ENCODE measurements around the gene ITGA1. TPM values are rescaled to one million over a fixed set of nuclear protein-coding genes. Genes with fewer than 3 reads are reported as not detected.

ITGA1 gene
- total and polyA plus RNA-seq, 2 of the 8 experiments (the other 6 are each of a cell fraction or from before 2014, with no cell fraction given), result 2.3 to 9.0 TPM

DNA sequence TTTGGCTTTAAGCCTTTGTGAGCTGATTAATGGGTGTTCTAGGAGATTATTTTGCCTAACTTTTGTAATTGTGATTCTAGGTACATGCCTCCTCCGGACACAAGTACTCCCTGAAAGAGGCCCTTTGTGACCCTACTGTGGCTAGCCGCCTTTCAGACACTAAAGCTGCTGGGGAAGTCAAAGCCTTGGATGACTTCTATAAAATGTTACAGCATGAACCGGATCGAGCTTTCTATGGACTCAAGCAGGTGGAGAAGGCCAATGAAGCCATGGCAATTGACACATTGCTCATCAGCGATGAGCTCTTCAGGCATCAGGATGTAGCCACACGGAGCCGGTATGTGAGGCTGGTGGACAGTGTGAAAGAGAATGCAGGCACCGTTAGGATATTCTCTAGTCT is 13.6 kb downstream of the ITGA1 start:
- POLR2A ChIA-PET (ENCODE audit: partially characterized antibody), result interaction anchor here (1.3 to 3.7 kb wide), 3 partner anchors 9 to 14 kb away, joined by 3 to 29 read pairs (median 6); partner anchors contain the start of genes ITGA1 and PELO

More for the DNA sequence above, 13.6 kb downstream of the ITGA1 start:
- Histone ChIP-seq H4K5ac (ENCODE audit: insufficient read length, low read depth, low read length) (no peak overlapping the region), H2AFZ (ENCODE audit: low read length) (no peak overlapping the region), H3K18ac (ENCODE audit: extremely low read depth, low read length) (no peak overlapping the region; the same call in 1 of the 2 replicates), H3K9ac (replicated peaks in 1 of 4; ENCODE audit: extremely low read depth in 1 of 4, low read depth in 3 of 4, low read length in 3 of 4) (peak overlapping the region; percentile 15 to 77 (median 33); a peak in 5 of 7 replicates), H4K20me1 (replicated peaks in 1 of 2; ENCODE audit: control insufficient read depth in 1 of 2, insufficient read depth in 2 of 2, low read length in 2 of 2) (peaks cover 6 to 8% of the 10 kb centered on the region in 2 experiments), H4K8ac (ENCODE audit: extremely low read depth, insufficient read depth, low read length) (no peak overlapping the region), H3K4me3 (ENCODE audit: extremely low read depth in 1 of 4, insufficient read depth in 2 of 4, low read depth in 3 of 4, low read length in 4 of 4) (peak overlapping the region; percentile 81 to 93 (median 86); a peak in 7 of 8 replicates), H3K23me2 (ENCODE audit: low read depth, low read length) (peaks cover 21% of the 10 kb centered on the region), H2BK20ac (ENCODE audit: low read length) (no peak overlapping the region), H2BK15ac (ENCODE audit: low read length) (no peak overlapping the region), H3K4me1 (replicated peaks in 1 of 4; ENCODE audit: control insufficient read depth in 3 of 4, insufficient read depth in 4 of 4, low read length in 3 of 4) (peaks cover 5 to 11% (median 9%) of the 10 kb centered on the region in 4 experiments; a peak in 5 of 7 replicates), H4K91ac (replicated peaks; ENCODE audit: insufficient read length, low read length) (no peak overlapping the region), H3K23ac (ENCODE audit: insufficient read length) (no peak overlapping the region), H3K79me1 (ENCODE audit: low read depth, low read length) (peaks cover 3% of the 10 kb centered on the region), H3K4me2 (ENCODE audit: insufficient read depth in 1 of 2, low read depth in 2 of 2, low read length in 2 of 2) (peak overlapping the region; percentile 89 to 94), H3K27ac (ENCODE audit: low read depth, low read length) (no peak overlapping the region; the same call in 1 of the 2 replicates), H2BK120ac (replicated peaks; ENCODE audit: low read depth, low read length) (no peak overlapping the region), H3K27me3 (replicated peaks in 1 of 4; ENCODE audit: control insufficient read depth in 3 of 4, extremely low read depth in 1 of 4, insufficient read depth in 3 of 4, low read length in 3 of 4) (no peaks in the 10 kb centered on the region), H2BK5ac (ENCODE audit: low read depth, low read length) (no peak overlapping the region; the same call in 1 of the 2 replicates), H3K14ac (ENCODE audit: insufficient read length) (no peak overlapping the region), H3K36me3 (ENCODE audit: control insufficient read depth in 2 of 4, insufficient read depth in 4 of 4, low read length in 3 of 4) (peaks cover 0 to 14% (median 3%) of the 10 kb centered on the region in 4 experiments; a peak in 2 of 8 replicates), H2BK12ac (ENCODE audit: low read depth, low read length) (no peak overlapping the region), H3K56ac (replicated peaks; ENCODE audit: insufficient read length, low read depth, low read length) (no peak overlapping the region), H3K4ac (replicated peaks; ENCODE audit: insufficient read length, low read depth, low read length) (no peak overlapping the region), H3K9me3 (ENCODE audit: insufficient read depth in 2 of 2, low read depth in 1 of 2, low read length in 1 of 2) (no peaks in the 10 kb centered on the region), H2AK5ac (ENCODE audit: low read depth, low read length) (no peak overlapping the region; the same call in 1 of the 2 replicates), H3K79me2 (ENCODE audit: control insufficient read depth in 1 of 2, insufficient read depth in 2 of 2, low read length in 2 of 2) (peaks cover 0 to 51% of the 10 kb centered on the region in 2 experiments; a peak in 3 of 4 replicates)
- 14% methylated on average over 8 of the region's 8 CpGs; no CpG with 5 or more reads in 1 of the 2 experiments for WGBS, 2 experiments (ENCODE audit: extremely low coverage in 1 of 2, insufficient coverage in 1 of 2, insufficient read length in 1 of 2, insufficient replicate concordance in 2 of 2, low coverage in 1 of 2, low lambda C conversion rate in 2 of 2, missing lambda C conversion rate in 1 of 2)
- no peak for TF ChIP-seq SIRT6 (IDR thresholded peaks at IDR 0.05; ENCODE audit: low read length)
- no peak for TF ChIP-seq FOSL1 (IDR thresholded peaks at IDR 0.05; ENCODE audit: insufficient read depth, low read depth, low read length)
- TF ChIP-seq KDM1A (IDR thresholded peaks at IDR 0.05; ENCODE audit: borderline replicate concordance, low read length), result no peak
- TF ChIP-seq TEAD4 (IDR thresholded peaks at IDR 0.05; ENCODE audit: low read depth, low read length), result no peak
- no peak for TF ChIP-seq SUZ12 (IDR thresholded peaks at IDR 0.05; ENCODE audit: low read length)
- no peak for TF ChIP-seq EP300 (IDR thresholded peaks at IDR 0.05; ENCODE audit: borderline replicate concordance in 1 of 2, low read depth in 2 of 2, low read length in 2 of 2)
- TF ChIP-seq CBX8 (IDR thresholded peaks at IDR 0.05; ENCODE audit: borderline replicate concordance, low read depth, low read length), result no peak
- TF ChIP-seq ATF2 (IDR thresholded peaks at IDR 0.05; ENCODE audit: low read length), result no peak
- no peak for TF ChIP-seq JUND (IDR thresholded peaks at IDR 0.05; ENCODE audit: low read length)
- no peak for TF ChIP-seq BCL11A (IDR thresholded peaks at IDR 0.05; ENCODE audit: low read depth in 2 of 2, low read length in 2 of 2)
- no peak for TF ChIP-seq CREB1 (IDR thresholded peaks at IDR 0.05)
- DNase-seq (ENCODE audit: low read depth in 1 of 2, low spot score in 2 of 2), result no peak
- CTCF ChIA-PET (ENCODE audit: partially characterized antibody), result interaction anchor here (0.6 to 3.8 kb wide), 6 partner anchors 13 to 621 kb away, joined by 3 to 39 read pairs (median 4); partner anchors contain the start of genes ITGA1 and PELO
- FAIRE-seq, result no peak
